NB4 (cell line): ENCODE measurements around the gene CDC42EP4.

Source experiments
- DNase-seq: peaks from one replicate; pipeline ENCODE4 v3.0.0; 2010; ENCODE audit warnings: low read depth
- H3K4me3 ChIP-seq: one replicate; pipeline ENCODE4 v1.5.1; 2011; ENCODE audit warnings: mild to moderate bottlenecking, low read depth, low read length, moderate library complexity
- CTCF ChIP-seq: IDR thresholded peaks from one replicate; pipeline ENCODE4 v1.5.1; 2012; ENCODE audit warnings: low read depth, low read length
- MAX ChIP-seq: IDR thresholded peaks from 2 replicates; pipeline ENCODE4 v1.6.1; 2011; ENCODE audit warnings: low read depth, low read length
- MYC ChIP-seq: IDR thresholded peaks from 2 replicates; pipeline ENCODE4 v1.6.1; 2011; ENCODE audit warnings: low read depth, low read length
- POLR2A ChIP-seq: IDR thresholded peaks from 2 replicates; pipeline ENCODE4 v1.6.1; 2011; ENCODE audit warnings: mild to moderate bottlenecking; ENCODE audit not compliant: insufficient read length; ENCODE audit errors: extremely low read depth

The CDC42EP4 gene

GRCh38 chr17:73285603-73285908 is 26.2 kb downstream of the CDC42EP4 start:
- no peak overlapping the region for H3K4me3 ChIP-seq
- TF ChIP-seq MYC (no peak), POLR2A (no peak), CTCF (no peak), MAX (no peak)
- no peak for DNase-seq

GRCh38 chr17:73284906-73285602 is 26.7 kb downstream of the CDC42EP4 start:
- no peak for DNase-seq
- H3K4me3 ChIP-seq, result no peak overlapping the region
- TF ChIP-seq CTCF (no peak), MYC (no peak), MAX (no peak), POLR2A (no peak)

- H3K4me3 ChIP-seq, result no peak overlapping the region
- TF ChIP-seq CTCF (no peak), POLR2A (no peak), MYC (no peak), MAX (no peak)
- peak; percentile 28 for DNase-seq
These were observed 27.4 kb downstream of the CDC42EP4 start for GRCh38 chr17:73284354-73284753.

- DNase-seq, result peak; percentile 79
- no peak overlapping the region for H3K4me3 ChIP-seq
- TF ChIP-seq MAX (no peak), CTCF (no peak), MYC (no peak), POLR2A (no peak)
These were observed 27.9 kb downstream of the CDC42EP4 start for GRCh38 chr17:73283841-73284282.

GRCh38 chr17:73283250-73283649 is 28.6 kb downstream of the CDC42EP4 start:
- DNase-seq, result no peak
- no peak overlapping the region for H3K4me3 ChIP-seq
- TF ChIP-seq MYC (no peak), CTCF (no peak), POLR2A (no peak), MAX (no peak)

- H3K4me3 ChIP-seq, result no peak overlapping the region
- TF ChIP-seq MYC (no peak), MAX (no peak), POLR2A (no peak), CTCF (no peak)
- DNase-seq, result no peak
These were observed 29.2 kb downstream of the CDC42EP4 start for GRCh38 chr17:73282629-73283028.
